K562 (cell line): ENCODE results near the gene TMIGD3. TPM values are rescaled to one million over a fixed set of nuclear protein-coding genes. Genes with fewer than 3 reads are reported as not detected.

ENCODE experiments used
- ATAC-seq: fragments of 200-7000 bp; cut with Tn5 transposase; 3 replicates; pipeline ENCODE4 v1.9.1; 2020; ENCODE audit warnings: moderate library complexity
- BruUV-seq: library from RNA; stranded (reverse); fragments of 400-500 nt; replicated peaks from 2 replicates; lab custom pipeline; 2021; lab: Mats Ljungman, UMichigan
- CTCF ChIA-PET: fragments of 300-600 bp; formaldehyde crosslinking; extraction: SDS; loops from one replicate; lab custom pipeline; 2021; ENCODE audit warnings: low intra/inter-chr PET ratio; lab: Yijun Ruan, JAX
- POLR2A ChIA-PET: fragments of 300-600, 350-650 bp; sonication (Branson Sonifier 250); formaldehyde crosslinking; extraction: SDS; loops from one replicate; lab custom pipeline; 2021; ENCODE audit warnings: antibody characterized with exemption, inconsistent platforms; lab: Yijun Ruan, JAX
- DNase-seq, 4 experiments: peaks; one replicate each; pipeline versions ENCODE4 v3.0.0 to v3.0.0-alpha.2; 2011 to 2018; ENCODE audit warnings: low spot score in 3 of 4, mixed read lengths in 3 of 4; ENCODE audit errors: extremely low read depth in 1 of 4
- FAIRE-seq: peaks from 2 replicates; lab custom pipeline; 2011; peaks lifted over from hg19 to GRCh38; lab: Jason Lieb, UNC
- H2AFZ ChIP-seq: 2 replicates; pipeline ENCODE4 v1.6.0; 2011; ENCODE audit warnings: low read depth, low read length, control low read depth, inconsistent platforms
- H3K27ac ChIP-seq: fragments of 200-600 bp; 3 replicates; pipeline ENCODE4 v1.8.0; 2011; ENCODE audit warnings: low read depth, mild to moderate bottlenecking, control low read depth, inconsistent platforms, low read length, moderate library complexity, mixed read lengths; ENCODE audit errors: extremely low read depth
- H3K27me3 ChIP-seq, 2 experiments: fragments of 300-600 bp in 1 of 2; 2 replicates in 1 of 2; 3 replicates in 1 of 2; pipeline versions ENCODE4 v1.6.0 to v1.8.0; 2011; ENCODE audit warnings: inconsistent platforms in 2 of 2, low read length in 2 of 2, mild to moderate bottlenecking in 1 of 2, mixed read lengths in 1 of 2, moderate library complexity in 1 of 2; ENCODE audit not compliant: control insufficient read depth in 2 of 2, insufficient read depth in 2 of 2
- H3K36me3 ChIP-seq: fragments of 300-600 bp; 3 replicates; pipeline ENCODE4 v1.8.0; 2011; ENCODE audit warnings: mild to moderate bottlenecking, low read length, inconsistent platforms; ENCODE audit not compliant: control insufficient read depth, insufficient read depth
- H3K4me1 ChIP-seq, 2 experiments: fragments of 200-600 bp in 1 of 2; replicated peaks in 1 of 2; 2 replicates in 1 of 2; 3 replicates in 1 of 2; pipeline versions ENCODE4 v1.5.1 to v1.8.0; 2011; ENCODE audit warnings: inconsistent platforms in 2 of 2, low read length in 2 of 2, mild to moderate bottlenecking in 1 of 2, mixed read lengths in 1 of 2, moderate library complexity in 1 of 2; ENCODE audit not compliant: control insufficient read depth in 2 of 2, insufficient read depth in 2 of 2
- H3K4me2 ChIP-seq: 2 replicates; pipeline ENCODE4 v1.6.1; 2011; ENCODE audit warnings: low read length, control low read depth, inconsistent platforms, mixed read lengths; ENCODE audit not compliant: insufficient read depth
- H3K4me3 ChIP-seq: fragments of 200-600 bp; sonication (generic), shearing (Covaris generic); 2 replicates; pipeline ENCODE4 v1.5.1; 2016; ENCODE audit warnings: control low read depth, inconsistent platforms
- H3K79me2 ChIP-seq: fragments of 200-600 bp; 3 replicates; pipeline ENCODE4 v1.8.0; 2011; ENCODE audit warnings: low read length, inconsistent platforms; ENCODE audit not compliant: control insufficient read depth, insufficient read depth
- H3K9ac ChIP-seq, 2 experiments: 2 replicates each; pipeline versions ENCODE4 v1.6.0 to v1.6.1; 2011; ENCODE audit warnings: low read depth in 2 of 2, low read length in 2 of 2, control low read depth in 1 of 2, inconsistent platforms in 1 of 2, mild to moderate bottlenecking in 1 of 2, mixed read lengths in 1 of 2; ENCODE audit not compliant: insufficient read depth in 1 of 2
- H3K9me1 ChIP-seq: one replicate; pipeline ENCODE4 v1.6.0; 2011; ENCODE audit warnings: inconsistent platforms, mild to moderate bottlenecking, low read length, moderate library complexity; ENCODE audit not compliant: control insufficient read depth, insufficient read depth
- H3K9me3 ChIP-seq: replicated peaks from 2 replicates; pipeline ENCODE4 v1.5.1; 2011; ENCODE audit warnings: low read depth, low read length, inconsistent platforms; ENCODE audit not compliant: control insufficient read depth, insufficient read depth
- H4K20me1 ChIP-seq: replicated peaks from 2 replicates; pipeline ENCODE4 v1.6.1; 2011; ENCODE audit warnings: low read length, inconsistent platforms, mixed read lengths; ENCODE audit not compliant: control insufficient read depth, insufficient read depth
- C11orf30 ChIP-seq: fragments of 450-650 bp; IDR thresholded peaks from 2 replicates; pipeline ENCODE4 v1.6.1; 2016; ENCODE audit warnings: low read depth, mild to moderate bottlenecking
- NCOA1 ChIP-seq: fragments of 450-650 bp; IDR thresholded peaks from 2 replicates; pipeline ENCODE4 v1.6.1; 2016; ENCODE audit warnings: low read depth
- NFYB ChIP-seq: IDR thresholded peaks from 2 replicates; pipeline ENCODE4 v1.6.1; 2011; ENCODE audit warnings: mild to moderate bottlenecking, moderate library complexity; ENCODE audit not compliant: insufficient read length; ENCODE audit errors: extremely low read depth
- SAFB ChIP-seq: fragments of 200-400 bp; formaldehyde crosslinking; IDR thresholded peaks from 2 replicates; pipeline ENCODE4 v1.6.1; 2017; ENCODE audit warnings: low read depth, low read length, borderline replicate concordance
- SRSF1 ChIP-seq: fragments of 200-400 bp; formaldehyde crosslinking; IDR thresholded peaks from 2 replicates; pipeline ENCODE4 v1.6.1; 2017; ENCODE audit warnings: mild to moderate bottlenecking, low read depth, low read length, moderate library complexity
- in situ Hi-C: fragments of 300-500 bp; cut with MboI; formaldehyde crosslinking; loops from 4 replicates; pipeline ENCODE4 v1.15.0; 2018; ENCODE audit warnings: inconsistent platforms, mixed read lengths
- intact Hi-C: fragments of 100-400 bp; cut with micrococcal nuclease; formaldehyde crosslinking; loops from 2 replicates; pipeline ENCODE4 v1.14.2; 2022
- polyA plus RNA-seq, 8 experiments: library from polyadenylated mRNA; depleted of rRNA in 4 of 8; stranded (reverse) in 5 of 8; unstranded in 3 of 8; fragments of >200 nt; fragmentation: Nextera tagmentation in 2 of 8; fragmentation: Illumina TruSeq in 1 of 8; extraction: Ambion mirVana in 2 of 8; extraction: Trizol in 1 of 8; gene quantifications; 2 replicates each; pipeline versions ENCODE4 v1.2.1 to v1.2.3, GENCODE V29; 2011 to 2014; ENCODE audit warnings: inconsistent platforms in 1 of 8, missing spikeins in 1 of 8
- total RNA-seq, 7 experiments: library from RNA; depleted of rRNA in 6 of 7; stranded (reverse); fragments of >200 nt in 6 of 7; fragmentation: Illumina TruSeq in 2 of 7; extraction: Trizol in 2 of 7; gene quantifications; 2 replicates each; pipeline versions ENCODE4 v1.2.1 to v1.2.3, GENCODE V29; 2011 to 2021; ENCODE audit warnings: low replicate concordance in 1 of 7
- TF ChIP-seq, protein P1 (sequence below): fragments of 450-650 bp; formaldehyde crosslinking; IDR thresholded peaks from 2 replicates; pipeline ENCODE4 v1.4.0; 2020; ENCODE audit warnings: mild to moderate bottlenecking, mixed read lengths
- TF ChIP-seq, protein P2 (sequence below): sonication (generic); IDR thresholded peaks from 2 replicates; pipeline ENCODE4 v1.6.1; 2016

TMIGD3 gene
- total and polyA plus RNA-seq, 9 of the 15 experiments (the other 6 are each of a cell fraction or from before 2014, with no cell fraction given), result 0.11 to 0.13 (median 0.11) TPM; not detected in 6

DNA sequence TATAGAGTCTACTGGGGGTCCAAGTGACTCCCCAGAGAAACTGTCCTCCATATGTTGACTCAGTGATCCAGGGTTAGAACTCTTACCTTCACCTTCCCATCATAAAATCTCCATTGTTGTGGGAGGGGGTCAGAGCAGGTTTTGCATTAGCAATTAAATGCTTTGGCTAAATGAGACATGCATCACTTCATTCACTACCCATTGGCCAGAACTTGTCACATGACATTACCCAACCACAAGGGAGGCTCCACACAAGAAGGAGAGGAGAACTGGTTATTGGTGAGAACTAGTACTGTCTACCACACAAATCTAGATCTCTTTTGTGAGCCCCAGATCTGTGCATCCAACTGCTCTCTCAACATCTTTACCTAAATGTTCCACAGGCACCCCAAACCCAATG is 33.9 kb downstream of the TMIGD3 start:
- Histone ChIP-seq H3K9ac (no peak overlapping the region), H3K9me1 (no peaks in the 10 kb centered on the region), H3K27ac (no peak overlapping the region), H3K4me1 (peaks cover 2 to 18% of the 10 kb centered on the region in 2 experiments; a peak in 2 of 5 replicates), H3K27me3 (no peaks in the 10 kb centered on the region), H3K36me3 (peaks cover 33% of the 10 kb centered on the region; the same call in 2 of the 3 replicates)
- ChIA-PET POLR2A (interaction anchor here (0.8 to 1.5 kb wide), 2 partner anchors 38 to 151 kb away, joined by 3 to 5 read pairs; no protein-coding TSS in a partner anchor), CTCF (no interaction called here)
- no peak for FAIRE-seq
- ATAC-seq, result no peak
- peak; percentile 57 for TF ChIP-seq NFYB
- TF ChIP-seq, protein P1, sequence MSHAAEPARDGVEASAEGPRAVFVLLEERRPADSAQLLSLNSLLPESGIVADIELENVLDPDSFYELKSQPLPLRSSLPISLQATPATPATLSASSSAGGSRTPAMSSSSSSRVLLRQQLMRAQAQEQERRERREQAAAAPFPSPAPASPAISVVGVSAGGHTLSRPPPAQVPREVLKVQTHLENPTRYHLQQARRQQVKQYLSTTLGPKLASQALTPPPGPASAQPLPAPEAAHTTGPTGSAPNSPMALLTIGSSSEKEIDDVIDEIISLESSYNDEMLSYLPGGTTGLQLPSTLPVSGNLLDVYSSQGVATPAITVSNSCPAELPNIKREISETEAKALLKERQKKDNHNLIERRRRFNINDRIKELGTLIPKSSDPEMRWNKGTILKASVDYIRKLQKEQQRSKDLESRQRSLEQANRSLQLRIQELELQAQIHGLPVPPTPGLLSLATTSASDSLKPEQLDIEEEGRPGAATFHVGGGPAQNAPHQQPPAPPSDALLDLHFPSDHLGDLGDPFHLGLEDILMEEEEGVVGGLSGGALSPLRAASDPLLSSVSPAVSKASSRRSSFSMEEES, result peak; percentile 68
- no peak for TF ChIP-seq SAFB
- TF ChIP-seq NCOA1, result no peak
- TF ChIP-seq SRSF1, result no peak
- TF ChIP-seq, protein P2, sequence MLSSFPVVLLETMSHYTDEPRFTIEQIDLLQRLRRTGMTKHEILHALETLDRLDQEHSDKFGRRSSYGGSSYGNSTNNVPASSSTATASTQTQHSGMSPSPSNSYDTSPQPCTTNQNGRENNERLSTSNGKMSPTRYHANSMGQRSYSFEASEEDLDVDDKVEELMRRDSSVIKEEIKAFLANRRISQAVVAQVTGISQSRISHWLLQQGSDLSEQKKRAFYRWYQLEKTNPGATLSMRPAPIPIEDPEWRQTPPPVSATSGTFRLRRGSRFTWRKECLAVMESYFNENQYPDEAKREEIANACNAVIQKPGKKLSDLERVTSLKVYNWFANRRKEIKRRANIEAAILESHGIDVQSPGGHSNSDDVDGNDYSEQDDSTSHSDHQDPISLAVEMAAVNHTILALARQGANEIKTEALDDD, result peak; percentile 34; the same call in 1 of the 2 replicates
- no peak for TF ChIP-seq C11orf30
- TF ChIP-seq, all 486 proteins: peak for 3
- Histone ChIP-seq H3K4me2 (no peak overlapping the region), H3K4me3 (no peak overlapping the region), H3K9me3 (no peaks in the 10 kb centered on the region), H4K20me1 (no peaks in the 10 kb centered on the region), H3K79me2 (no peaks in the 10 kb centered on the region), H2AFZ (no peak overlapping the region)
- intact Hi-C loops, result no loop called here
- BruUV-seq, result no TSS peak
- DNase-seq, result peak in 2 of 4 experiments; percentile 27 to 36
- in situ Hi-C loops, result no loop called here
